ENCODE data around the gene ALK.
"Not testable (repeated sequence)": the region's sequence is repeated elsewhere in the genome, so short reads cannot be mapped to it uniquely, and the experiment has no call there.

The ALK gene

DNA sequence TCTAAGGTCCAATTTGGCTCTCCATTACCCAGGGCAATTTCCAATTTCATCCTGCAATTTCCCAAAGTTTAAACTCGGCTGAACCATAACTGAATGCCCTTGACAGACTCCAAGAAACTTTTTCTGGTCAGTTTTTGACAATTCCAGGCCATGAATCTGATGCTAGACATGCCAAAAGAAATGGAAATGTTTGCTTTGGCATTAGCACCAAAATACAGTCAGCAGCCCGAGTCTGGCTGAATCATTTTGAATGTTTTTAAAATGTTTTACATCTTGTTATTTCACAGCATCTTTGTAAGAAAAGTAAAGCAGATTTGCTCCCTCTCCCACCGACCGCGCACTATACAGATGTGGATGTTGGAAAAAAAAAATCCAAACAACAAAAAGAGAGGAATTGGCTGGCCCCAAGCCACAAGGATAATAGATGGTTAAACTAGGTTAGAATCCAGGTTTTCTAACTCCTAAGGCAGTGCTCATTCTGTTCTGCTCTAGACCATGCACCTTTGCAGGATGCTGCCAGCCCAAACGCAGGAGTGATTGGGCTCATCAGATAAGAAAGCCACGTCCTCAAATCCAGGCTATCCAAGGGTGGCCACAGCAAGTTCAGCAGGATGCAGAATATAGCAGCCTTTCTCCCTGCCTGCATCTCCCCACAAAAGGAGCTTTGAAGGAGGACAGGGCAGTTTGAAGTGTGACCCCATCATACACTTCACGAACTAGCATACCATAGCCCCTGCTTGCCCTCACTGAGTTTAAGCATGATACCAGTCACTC, 167.5 kb downstream of the ALK start:
- no peak for DNase-seq

DNA sequence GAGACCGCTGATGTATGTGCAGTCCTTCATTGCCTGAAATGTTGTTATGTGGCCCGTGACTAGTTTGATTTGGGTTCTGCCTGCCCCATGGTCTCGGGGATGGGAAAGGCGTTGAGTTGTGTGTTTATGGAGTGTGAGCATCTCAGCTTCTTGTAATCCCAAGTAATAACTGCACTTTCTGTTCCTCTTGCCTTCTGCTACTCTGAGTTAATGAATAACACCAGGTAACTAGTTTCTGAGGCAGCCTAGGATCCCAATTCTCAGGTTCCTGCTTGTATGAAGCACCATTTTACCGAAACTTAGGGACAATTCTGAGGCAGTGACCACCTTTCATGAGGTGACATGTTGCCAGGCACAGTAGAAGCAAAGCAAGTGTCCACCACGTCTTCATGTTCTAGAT, 170.0 kb downstream of the ALK start:
- no peak for DNase-seq

DNA sequence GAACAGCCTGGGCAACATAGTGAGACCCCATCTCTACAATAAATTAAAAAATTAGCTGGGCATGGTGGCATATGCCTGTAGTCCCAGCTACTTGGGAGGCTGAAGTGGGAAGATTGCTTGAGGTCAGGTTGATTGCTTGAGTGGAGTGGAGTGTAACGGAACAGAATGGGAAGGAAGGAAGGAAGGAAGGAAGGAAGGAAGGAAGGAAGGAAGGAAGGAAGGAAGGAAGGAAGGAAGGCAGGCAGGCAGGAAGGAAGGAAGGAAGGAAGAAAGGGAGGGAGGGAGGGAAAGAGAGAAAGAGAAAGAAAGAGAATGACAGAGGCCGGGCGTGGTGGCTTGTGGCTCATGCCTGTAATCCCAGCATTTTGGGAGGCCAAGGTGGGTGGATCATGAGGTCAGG, 170.9 kb downstream of the ALK start:
- not testable (repeated sequence) for DNase-seq

DNA sequence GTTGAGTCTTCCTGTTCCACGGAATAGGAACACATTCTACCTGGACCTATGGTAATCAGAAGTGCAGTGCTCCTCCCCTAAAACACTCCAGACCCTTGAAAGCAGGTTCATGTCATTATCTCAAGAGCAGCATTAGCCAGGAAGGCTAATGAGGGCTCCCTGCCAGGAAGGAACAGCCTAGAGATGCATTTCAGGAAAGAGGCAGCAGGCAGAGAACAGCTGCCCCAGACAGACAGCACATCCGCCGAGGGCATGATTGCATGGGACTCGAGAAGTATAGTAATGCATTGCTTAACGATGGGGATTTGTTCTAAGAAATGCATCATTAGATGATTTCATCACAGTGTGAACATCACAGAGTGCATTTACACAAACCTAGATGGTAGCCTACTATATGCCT, 171.5 kb downstream of the ALK start:
- DNase-seq = peak; percentile 98

GRCh38 chr2:29749041-29749440, 172.3 kb downstream of the ALK start:
- no peak for DNase-seq

DNA sequence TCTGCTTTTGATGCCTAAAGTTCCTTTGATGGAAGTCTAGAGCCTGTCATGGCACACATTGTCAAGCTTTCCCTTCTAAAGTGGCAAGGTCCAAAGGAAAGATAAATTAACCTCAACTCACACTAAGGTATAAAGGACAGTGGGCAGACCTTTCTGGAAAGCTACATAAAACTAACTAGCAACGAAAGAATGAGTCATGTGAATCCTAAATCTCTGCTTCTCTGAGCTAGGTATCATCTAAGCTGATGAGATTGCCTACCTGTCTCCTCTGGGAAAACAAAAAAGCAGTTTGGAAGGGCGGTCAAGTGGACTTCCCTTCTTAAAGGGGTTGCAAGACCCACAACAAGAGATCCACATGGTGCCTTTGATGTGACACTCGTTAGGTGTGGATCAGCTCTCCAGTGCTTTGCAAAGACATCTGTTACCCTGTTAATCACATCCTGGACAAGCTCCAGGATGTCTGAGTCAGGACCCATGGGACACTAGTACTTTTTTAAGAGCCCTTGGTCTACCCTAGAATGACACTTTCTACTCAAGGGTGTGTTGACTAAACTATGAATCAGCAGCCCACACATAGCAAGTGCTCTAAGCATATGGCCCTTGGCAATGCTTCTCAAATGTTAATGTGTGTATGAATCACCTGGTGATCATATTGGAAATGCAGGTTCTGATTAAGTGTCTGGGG, 173.5 kb downstream of the ALK start:
- peak; percentile 99 to 100 for DNase-seq

DNA sequence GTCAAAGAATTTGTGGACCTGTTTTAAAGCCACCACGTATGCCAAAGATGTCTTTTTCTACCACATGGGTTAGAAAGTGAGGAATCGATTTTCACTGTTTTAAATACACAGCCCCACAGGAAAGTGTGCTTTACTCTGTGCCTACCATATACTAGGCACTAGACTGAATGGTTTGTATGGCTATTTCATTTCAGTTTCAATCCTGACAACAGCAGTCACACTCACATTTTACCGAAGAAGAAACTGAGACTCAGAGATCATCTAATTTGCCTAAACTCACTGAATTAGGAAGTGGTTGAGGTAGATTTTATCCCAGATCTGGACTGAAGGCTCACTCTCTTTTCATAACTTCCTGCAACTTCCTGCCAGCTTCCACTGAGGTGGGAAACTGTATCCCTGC, 176.4 kb downstream of the ALK start:
- DNase-seq = no peak

DNA sequence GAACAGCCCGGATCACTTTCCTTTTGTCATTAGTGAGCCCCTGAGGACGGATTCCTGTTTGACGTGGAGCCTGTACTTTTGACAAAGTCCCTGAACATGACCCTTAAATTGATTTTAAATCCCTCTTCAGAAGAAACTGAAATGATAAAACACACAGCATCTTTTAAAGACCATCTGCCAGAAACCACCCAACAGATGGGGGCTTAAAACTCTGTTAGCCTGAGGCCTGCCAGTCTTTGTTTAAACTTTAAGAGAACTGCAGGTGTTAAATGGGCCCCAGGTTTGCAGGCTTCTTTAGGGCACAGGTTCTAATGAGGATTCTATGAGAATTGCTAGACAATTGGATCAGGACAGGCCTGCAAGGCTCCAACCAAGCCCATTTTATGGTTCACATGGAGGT, 177.9 kb downstream of the ALK start:
- DNase-seq = peak; percentile 96 to 99

- peak; percentile 48 to 55 for DNase-seq
Observed at GRCh38 chr2:29742656-29743055, 178.7 kb downstream of the ALK start.

GRCh38 chr2:29741132-29741531, 180.3 kb downstream of the ALK start:
- no peak for DNase-seq

GRCh38 chr2:29733965-29734364, 187.4 kb downstream of the ALK start:
- peak in 1 of 2 experiments; percentile 78 for DNase-seq

DNA sequence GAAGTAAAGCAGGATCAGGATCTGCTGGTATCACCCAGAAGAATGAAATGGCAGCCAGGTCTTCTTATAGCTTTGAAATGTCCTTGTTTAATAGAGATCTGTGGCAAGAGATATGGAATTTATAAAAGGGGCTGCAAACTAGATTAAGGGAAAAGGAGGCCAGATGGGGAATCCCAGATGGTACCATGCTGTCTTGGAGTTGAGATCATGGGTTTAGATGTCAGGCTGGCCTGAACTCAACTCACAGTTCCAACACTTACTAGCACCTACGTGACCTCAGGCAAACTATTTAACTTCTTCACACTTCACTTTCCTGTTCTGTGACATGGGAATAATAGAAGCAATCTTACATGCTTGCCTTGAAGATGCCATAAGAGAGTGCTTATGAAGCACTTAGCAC, 188.2 kb downstream of the ALK start:
- DNase-seq = peak; percentile 69 to 90

- no peak for DNase-seq
Observed at GRCh38 chr2:29731948-29732347, 189.4 kb downstream of the ALK start.

DNA sequence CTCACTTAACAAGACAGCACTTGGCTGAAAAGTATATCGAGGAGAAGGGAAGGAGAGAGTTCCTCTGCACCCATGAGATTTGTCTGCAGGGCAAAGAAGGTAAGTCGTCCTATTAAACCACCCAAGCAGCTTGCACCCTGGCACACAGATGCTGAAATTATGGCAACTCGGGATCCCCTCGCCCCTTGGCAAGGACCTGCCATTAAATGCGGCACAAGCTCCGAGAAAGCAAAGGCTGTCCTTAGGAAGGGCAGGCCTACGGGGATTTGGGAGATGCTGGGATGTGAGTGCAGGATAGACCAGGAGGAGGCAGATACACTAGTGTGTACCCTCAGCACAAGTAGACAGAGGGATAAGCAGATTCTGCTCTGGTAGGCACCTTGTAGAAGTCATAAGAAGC, 191.5 kb downstream of the ALK start:
- no peak for DNase-seq

DNA sequence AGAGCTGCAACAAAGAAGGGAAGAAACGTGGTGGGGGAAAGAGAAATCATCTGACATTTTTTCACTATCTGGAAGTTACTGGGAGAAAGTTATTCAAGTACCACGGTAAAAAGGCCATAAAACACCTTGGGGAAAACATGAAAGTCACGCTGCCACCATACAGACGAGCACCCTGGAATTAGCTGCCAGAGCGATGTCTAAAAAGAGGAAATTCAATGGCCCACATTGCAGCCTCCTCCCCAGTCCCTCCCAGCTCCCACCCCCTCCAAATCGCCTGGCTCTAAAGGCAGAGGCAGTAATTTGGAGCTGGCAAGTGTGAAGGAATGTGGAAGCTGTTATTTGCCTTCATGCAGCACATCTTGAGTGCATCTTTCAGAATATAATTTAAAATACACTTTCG, 192.0 kb downstream of the ALK start:
- no peak for DNase-seq

- DNase-seq = peak; percentile 17 to 57
Observed at GRCh38 chr2:29726976-29727375, 194.4 kb downstream of the ALK start.

DNA sequence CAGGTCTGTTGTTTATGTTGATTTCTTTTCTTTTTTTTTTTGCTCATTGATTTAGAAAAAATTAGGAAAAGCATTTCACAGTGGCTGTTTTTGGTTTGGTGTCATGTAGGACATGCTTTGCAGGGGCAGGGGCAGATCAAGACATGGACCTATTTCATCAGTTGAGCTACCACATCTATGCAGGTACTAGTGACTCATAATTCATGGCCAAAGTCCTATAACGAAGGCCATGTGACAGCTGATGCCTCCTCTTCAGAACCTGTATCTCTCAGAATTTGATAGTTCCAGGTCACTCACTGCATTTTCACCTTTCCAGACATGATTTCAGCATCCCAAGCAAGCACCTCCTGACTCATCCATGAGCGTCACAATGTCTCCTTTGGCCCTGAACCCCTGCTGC, 195.8 kb downstream of the ALK start:
- no peak for DNase-seq

GRCh38 chr2:29724282-29724681, 197.1 kb downstream of the ALK start:
- no peak for DNase-seq

DNA sequence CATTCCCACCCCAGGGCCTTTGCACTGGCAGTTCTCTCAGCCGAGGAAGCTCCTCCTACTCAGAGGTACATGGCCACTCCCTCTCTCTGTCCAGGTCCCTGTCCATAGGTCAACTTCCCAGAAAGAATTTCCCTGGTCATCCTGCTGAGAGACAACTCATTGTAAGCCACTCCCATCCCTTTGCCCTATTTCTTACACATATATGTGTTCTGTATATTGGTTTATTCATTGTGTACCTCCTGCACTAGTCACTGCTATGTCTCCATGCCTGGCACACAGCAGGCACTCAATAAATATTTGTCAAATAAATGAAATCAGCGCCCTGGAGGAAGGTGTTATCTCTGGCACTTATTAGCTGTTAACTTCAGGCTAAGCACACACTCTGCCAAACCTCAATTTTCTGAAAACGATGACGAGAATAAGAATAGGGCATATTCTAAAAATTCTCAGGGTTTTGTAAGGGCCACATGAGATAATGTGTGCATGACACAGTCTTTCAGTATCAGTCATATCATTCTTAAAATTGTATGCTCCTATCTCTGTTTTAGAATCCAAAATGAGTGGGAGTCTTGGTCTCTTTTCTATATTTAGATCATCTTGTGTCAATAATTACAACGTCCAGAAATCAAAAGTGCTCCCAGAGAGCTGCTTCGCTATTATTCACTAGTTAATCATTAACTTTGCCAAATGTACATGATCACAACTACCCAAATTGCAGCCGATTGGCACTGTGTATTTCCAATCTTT, 198.0 kb downstream of the ALK start:
- no peak for DNase-seq

DNA sequence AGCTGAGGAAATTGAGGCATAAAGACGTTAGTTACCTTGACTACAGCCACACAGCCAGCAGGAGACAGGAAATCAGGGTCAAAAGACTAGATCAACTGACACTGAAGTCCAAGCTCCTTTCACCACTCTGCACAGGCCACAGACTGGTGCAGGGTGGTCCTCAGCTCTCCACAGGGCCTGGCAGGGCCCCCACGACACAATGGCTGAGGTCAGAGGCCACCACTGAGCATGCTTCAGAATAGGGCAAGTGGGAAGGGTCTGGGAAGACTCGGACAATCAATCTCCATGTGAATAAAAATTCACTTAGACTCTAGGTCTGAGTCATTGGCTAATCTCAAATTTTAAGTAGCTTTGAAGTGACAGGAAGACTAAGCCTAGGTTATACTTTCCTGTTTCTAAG, 201.7 kb downstream of the ALK start:
- no peak for DNase-seq

GRCh38 chr2:29718076-29718686, 203.2 kb downstream of the ALK start:
- no peak for DNase-seq

DNA sequence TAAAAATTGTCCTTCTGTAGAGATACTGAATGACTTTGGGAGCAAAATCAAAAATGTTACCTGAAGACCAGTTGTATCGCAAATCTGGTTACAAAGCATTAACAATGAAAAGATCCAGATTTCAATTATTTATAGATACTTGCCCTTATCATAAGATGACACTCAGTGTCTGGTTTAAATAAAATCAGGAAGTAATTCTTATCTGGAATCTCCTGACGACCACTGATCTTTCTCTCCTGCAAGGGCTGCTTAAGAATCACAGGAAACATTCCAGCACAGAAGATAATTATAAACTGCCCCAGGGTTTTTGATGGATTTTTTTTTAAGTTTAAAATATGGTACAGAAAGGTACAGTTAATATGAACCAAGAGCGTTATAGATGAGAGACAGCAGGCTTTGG, 205.7 kb downstream of the ALK start:
- DNase-seq = no peak

GRCh38 chr2:29714333-29714732, 207.1 kb downstream of the ALK start:
- no peak for DNase-seq

Measured in NCI-H524 (cell line).